Transverse colon (tissue), 4 donors: Measurements from ENCODE around the gene CT55. TPM values are rescaled to one million over a fixed set of nuclear protein-coding genes. Genes with fewer than 3 reads are reported as not detected.
"Not testable (repeated sequence)": the region's sequence is repeated elsewhere in the genome, so short reads cannot be mapped to it uniquely, and the experiment has no call there.

Experiments used
- DNase-seq: peaks from one replicate; pipeline ENCODE4 v3.0.0-alpha.2; 2019
- H3K27ac ChIP-seq, 4 donors: fragments of 200-600 bp; sonication (generic); 2 replicates each; pipeline ENCODE4 v1.5.1; 2016 to 2018; ENCODE audit warnings: inconsistent platforms in 4 of 4
- H3K27me3 ChIP-seq: fragments of 200-600 bp; sonication (generic); 2 replicates; pipeline ENCODE4 v1.5.1; 2017; ENCODE audit warnings: inconsistent platforms
- H3K36me3 ChIP-seq, 4 donors: fragments of 200-600 bp; sonication (generic); 2 replicates each; pipeline ENCODE4 v1.5.1; 2017 to 2019; ENCODE audit warnings: inconsistent platforms in 4 of 4
- H3K4me1 ChIP-seq, 4 donors: fragments of 200-600 bp; sonication (generic); 2 replicates each; pipeline ENCODE4 v1.5.1; 2017 to 2020; ENCODE audit warnings: inconsistent platforms in 4 of 4
- H3K4me3 ChIP-seq, 4 donors: fragments of 200-600 bp; sonication (generic); 1 replicate in 1 of 4; 2 replicates in 3 of 4; pipeline versions ENCODE4 v1.5.1 to v1.6.1; 2017 to 2019; ENCODE audit warnings: inconsistent platforms in 4 of 4
- H3K9me3 ChIP-seq, 2 donors: fragments of 200-600 bp; sonication (generic); 2 replicates each; pipeline ENCODE4 v1.5.1; 2017 to 2019; ENCODE audit warnings: inconsistent platforms in 2 of 2
- CTCF ChIP-seq, 5 experiments: fragments of 200-600 bp in 3 of 5; fragments of 450-650 bp in 2 of 5; sonication (generic) in 3 of 5; IDR thresholded peaks; 1 replicate in 2 of 5; 2 replicates in 3 of 5; pipeline ENCODE4 v1.5.1; 2016 to 2017; ENCODE audit warnings: antibody characterized with exemption in 5 of 5, inconsistent platforms in 3 of 5, mild to moderate bottlenecking in 2 of 5, moderate library complexity in 1 of 5
- EP300 ChIP-seq: sonication (generic); formaldehyde crosslinking; IDR thresholded peaks from one replicate; pipeline ENCODE4 v1.6.1; 2017; ENCODE audit warnings: antibody characterized with exemption, low read depth
- POLR2A ChIP-seq: fragments of 450-650 bp; IDR thresholded peaks from one replicate; pipeline ENCODE4 v1.6.1; 2016; ENCODE audit warnings: antibody characterized with exemption, mild to moderate bottlenecking, moderate library complexity
- POLR2AphosphoS5 ChIP-seq, 3 donors: sonication (generic); formaldehyde crosslinking; IDR thresholded peaks; one replicate each; pipeline ENCODE4 v1.6.1; 2016; ENCODE audit warnings: antibody characterized with exemption in 3 of 3
- WGBS, 2 donors: methylation state at CpG; one replicate each; pipeline ENCODE4 v1.1.5; 2018; ENCODE audit warnings: low coverage in 1 of 2; 5-methylcytosine and 5-hydroxymethylcytosine counted together
- in situ Hi-C, 4 donors: fragments of 200-750 bp; cut with MboI; loops; one replicate each; pipeline versions ENCODE4 v1.15.0 to v1.15.1; 2017; ENCODE audit warnings: low sequenced_read_pairs in 3 of 4, low pct_ligation_motif_present in 1 of 4, low pct_unique_long_range_greater_than_20kb in 1 of 4
- intact Hi-C: fragments of 100-400 bp; cut with DNase I; formaldehyde crosslinking; loops from one replicate; pipeline ENCODE4 v1.15.1; 2023; ENCODE audit warnings: low total_unique reads
- total RNA-seq, 4 donors: library from RNA; depleted of rRNA; stranded (reverse); fragments of >200 nt; gene quantifications; one replicate each; pipeline ENCODE4 v1.1.0, GENCODE V29; 2016

The CT55 gene
- total RNA-seq, 4 donors from 2014 or later = not detected

GRCh38 chrX:135178636-135179035, 7.4 kb upstream of the CT55 start:
- H3K4me3 ChIP-seq = no peak overlapping the region
- DNase-seq = no peak
- WGBS, 2 donors = 64% methylated on average over 3 of the region's 3 CpGs; no CpG with 5 or more reads in 1 of the 2 donors
- intact Hi-C loops (no loop called here), in situ Hi-C loops (loop anchor here in 2 of 4 donors (25.0 kb wide), 2 partner anchors 216 to 309 kb away; no protein-coding TSS in a partner anchor)
- no peaks in the 10 kb centered on the region for H3K27me3 ChIP-seq
- H3K9me3 ChIP-seq = no peaks in the 10 kb centered on the region
- H3K36me3 ChIP-seq = no peaks in the 10 kb centered on the region
- no peak for TF ChIP-seq CTCF (IDR thresholded peaks at IDR 0.05)
- no peak for TF ChIP-seq EP300
- no peak for TF ChIP-seq POLR2A
- TF ChIP-seq POLR2AphosphoS5 (IDR thresholded peaks at IDR 0.05) = no peak
- H3K27ac ChIP-seq = no peak overlapping the region
- H3K4me1 ChIP-seq = no peaks in the 10 kb centered on the region

GRCh38 chrX:135170468-135170867, 730 bp downstream of the CT55 start:
- in situ Hi-C loops (loop anchor here in 1 of 4 donors (25.0 kb wide), 1 partner anchor 117 kb away; no protein-coding TSS in a partner anchor), intact Hi-C loops (no loop called here)

GRCh38 chrX:135169534-135169933, 1.7 kb downstream of the CT55 start:
- H3K9me3 ChIP-seq, intact Hi-C loops, H3K27ac ChIP-seq, H3K4me1 ChIP-seq, H3K36me3 ChIP-seq, DNase-seq, H3K27me3 ChIP-seq, H3K4me3 ChIP-seq: not testable (repeated sequence)
- in situ Hi-C loops = loop anchor here in 1 of 4 donors (25.0 kb wide), 1 partner anchor 118 kb away; no protein-coding TSS in a partner anchor
- WGBS, 2 donors = 59 to 79% methylated on average over 3 of the region's 3 CpGs

More at GRCh38 chrX:135170468-135170867, 730 bp downstream of the CT55 start:
- H3K36me3 ChIP-seq = no peaks in the 10 kb centered on the region
- 85% methylated on average over 10 of the region's 10 CpGs; no CpG with 5 or more reads in 1 of the 2 donors for WGBS, 2 donors
- H3K27ac ChIP-seq = no peak overlapping the region
- H3K27me3 ChIP-seq = no peaks in the 10 kb centered on the region
- H3K9me3 ChIP-seq = no peaks in the 10 kb centered on the region
- DNase-seq = no peak
- H3K4me1 ChIP-seq = no peaks in the 10 kb centered on the region
- H3K4me3 ChIP-seq = no peak overlapping the region
- TF ChIP-seq EP300 = no peak
- TF ChIP-seq POLR2A = no peak
- TF ChIP-seq POLR2AphosphoS5 (IDR thresholded peaks at IDR 0.05) = no peak
- TF ChIP-seq CTCF (IDR thresholded peaks at IDR 0.05) = no peak

- no peak overlapping the region for H3K27ac ChIP-seq
- H3K9me3 ChIP-seq = no peaks in the 10 kb centered on the region
- WGBS, 2 donors = 0 to 45% methylated on average over 2 to 3 of the region's 3 CpGs
- no peaks in the 10 kb centered on the region for H3K36me3 ChIP-seq
- no peaks in the 10 kb centered on the region for H3K4me1 ChIP-seq
- TF ChIP-seq EP300 = no peak
- TF ChIP-seq POLR2A = no peak
- TF ChIP-seq CTCF (IDR thresholded peaks at IDR 0.05) = no peak
- no peak for TF ChIP-seq POLR2AphosphoS5 (IDR thresholded peaks at IDR 0.05)
- no peaks in the 10 kb centered on the region for H3K27me3 ChIP-seq
- DNase-seq = no peak
- no peak overlapping the region for H3K4me3 ChIP-seq
- intact Hi-C loops = no loop called here
- in situ Hi-C loops = loop anchor here in 1 of 4 donors (25.0 kb wide), 1 partner anchor 119 kb away; no protein-coding TSS in a partner anchor
Measured at GRCh38 chrX:135168486-135168885, 2.7 kb downstream of the CT55 start.

- H3K9me3 ChIP-seq, H3K36me3 ChIP-seq, H3K27me3 ChIP-seq, H3K27ac ChIP-seq, intact Hi-C loops, H3K4me3 ChIP-seq, DNase-seq, H3K4me1 ChIP-seq: not testable (repeated sequence)
- in situ Hi-C loops = loop anchor here in 1 of 4 donors (25.0 kb wide), 1 partner anchor 133 kb away; no protein-coding TSS in a partner anchor
- WGBS, 2 donors = no CpG with 5 or more reads among the region's 3 CpGs
Measured at GRCh38 chrX:135154688-135155087, 16.5 kb downstream of the CT55 start.

GRCh38 chrX:135126145-135126544, 45.1 kb downstream of the CT55 start:
- intact Hi-C loops, DNase-seq, H3K4me3 ChIP-seq, H3K4me1 ChIP-seq, H3K9me3 ChIP-seq, H3K27me3 ChIP-seq, in situ Hi-C loops, H3K27ac ChIP-seq, H3K36me3 ChIP-seq: not testable (repeated sequence)
- no CpG with 5 or more reads among the region's 6 CpGs for WGBS, 2 donors

- in situ Hi-C loops = not testable (repeated sequence)
- WGBS, 2 donors = no CpG with 5 or more reads among the region's 1 CpG
Measured at GRCh38 chrX:135120056-135120576, 51.1 kb downstream of the CT55 start, which contains the start of gene ETDB. TSS of gene ETDB (minus strand) at chrX:135120526. CDS start at chrX:135119261, 1,265 bp downstream.

More at GRCh38 chrX:135120056-135120576, 51.1 kb downstream of the CT55 start, which contains the start of gene ETDB:
- H3K9me3 ChIP-seq, intact Hi-C loops, H3K4me1 ChIP-seq, H3K27ac ChIP-seq, H3K36me3 ChIP-seq, H3K4me3 ChIP-seq, H3K27me3 ChIP-seq, DNase-seq: not testable (repeated sequence)
